AG04449 (cell line): ENCODE measurements around the gene TRIM44.
A peak's percentile ranks its signal among the peaks of the same experiment; 100 is the strongest.

Experiments
- CTCF ChIA-PET: fragments of 350-600 bp; formaldehyde crosslinking; extraction: SDS; loops from one replicate; lab custom pipeline; 2021; ENCODE audit warnings: antibody characterized with exemption; lab: Yijun Ruan, JAX
- POLR2A ChIA-PET: fragments of 400-600, 350-600 bp; formaldehyde crosslinking; extraction: SDS; loops from one replicate; lab custom pipeline; 2020; ENCODE audit warnings: antibody characterized with exemption, inconsistent platforms; lab: Yijun Ruan, JAX
- DNase-seq: peaks from one replicate; pipeline ENCODE4 v3.0.0-alpha.2; 2010; ENCODE audit warnings: low read depth, low spot score
- H3K4me3 ChIP-seq: 2 replicates; pipeline ENCODE4 v1.5.1; 2011; ENCODE audit warnings: low read depth, mild to moderate bottlenecking, control low read depth, low read length
- TF ChIP-seq, protein P1 (sequence below): IDR thresholded peaks from one replicate; pipeline ENCODE4 v1.5.1; 2011; ENCODE audit warnings: mild to moderate bottlenecking, moderate library complexity, low read length, control low read depth, inconsistent platforms; ENCODE audit not compliant: insufficient read depth; ENCODE audit errors: missing control alignments

TRIM44 gene

DNA sequence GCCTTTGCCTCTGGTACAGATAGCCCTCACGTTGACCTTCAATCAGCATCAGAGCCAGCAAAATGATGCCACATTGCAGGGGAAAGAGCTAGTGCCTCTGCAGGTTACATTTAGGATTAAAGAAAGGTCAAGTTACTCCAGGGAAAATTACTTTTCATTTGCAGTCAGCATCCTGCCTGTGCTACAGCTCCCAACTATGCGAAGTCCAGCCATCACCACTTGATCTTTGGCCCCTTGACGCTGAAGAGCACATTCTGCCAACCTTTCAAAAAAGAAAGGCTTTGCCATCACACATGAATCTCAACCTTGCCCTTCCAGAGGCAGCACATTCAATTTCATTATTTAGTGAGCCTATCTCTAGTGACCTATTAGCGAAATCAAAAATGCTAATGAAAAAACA is 33.1 kb upstream of the TRIM44 start:
- no peak for DNase-seq
- H3K4me3 ChIP-seq = no peak overlapping the region
- POLR2A ChIA-PET = interaction anchor here (1.2 kb wide), 1 partner anchor 10 kb away, joined by 3 read pairs; no protein-coding TSS in a partner anchor
- CTCF ChIA-PET = interaction anchor here (0.8 to 2.7 kb wide), 6 partner anchors 14 to 632 kb away, joined by 3 to 10 read pairs (median 4); no protein-coding TSS in a partner anchor
- TF ChIP-seq, protein P1, sequence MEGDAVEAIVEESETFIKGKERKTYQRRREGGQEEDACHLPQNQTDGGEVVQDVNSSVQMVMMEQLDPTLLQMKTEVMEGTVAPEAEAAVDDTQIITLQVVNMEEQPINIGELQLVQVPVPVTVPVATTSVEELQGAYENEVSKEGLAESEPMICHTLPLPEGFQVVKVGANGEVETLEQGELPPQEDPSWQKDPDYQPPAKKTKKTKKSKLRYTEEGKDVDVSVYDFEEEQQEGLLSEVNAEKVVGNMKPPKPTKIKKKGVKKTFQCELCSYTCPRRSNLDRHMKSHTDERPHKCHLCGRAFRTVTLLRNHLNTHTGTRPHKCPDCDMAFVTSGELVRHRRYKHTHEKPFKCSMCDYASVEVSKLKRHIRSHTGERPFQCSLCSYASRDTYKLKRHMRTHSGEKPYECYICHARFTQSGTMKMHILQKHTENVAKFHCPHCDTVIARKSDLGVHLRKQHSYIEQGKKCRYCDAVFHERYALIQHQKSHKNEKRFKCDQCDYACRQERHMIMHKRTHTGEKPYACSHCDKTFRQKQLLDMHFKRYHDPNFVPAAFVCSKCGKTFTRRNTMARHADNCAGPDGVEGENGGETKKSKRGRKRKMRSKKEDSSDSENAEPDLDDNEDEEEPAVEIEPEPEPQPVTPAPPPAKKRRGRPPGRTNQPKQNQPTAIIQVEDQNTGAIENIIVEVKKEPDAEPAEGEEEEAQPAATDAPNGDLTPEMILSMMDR = no peak

DNA sequence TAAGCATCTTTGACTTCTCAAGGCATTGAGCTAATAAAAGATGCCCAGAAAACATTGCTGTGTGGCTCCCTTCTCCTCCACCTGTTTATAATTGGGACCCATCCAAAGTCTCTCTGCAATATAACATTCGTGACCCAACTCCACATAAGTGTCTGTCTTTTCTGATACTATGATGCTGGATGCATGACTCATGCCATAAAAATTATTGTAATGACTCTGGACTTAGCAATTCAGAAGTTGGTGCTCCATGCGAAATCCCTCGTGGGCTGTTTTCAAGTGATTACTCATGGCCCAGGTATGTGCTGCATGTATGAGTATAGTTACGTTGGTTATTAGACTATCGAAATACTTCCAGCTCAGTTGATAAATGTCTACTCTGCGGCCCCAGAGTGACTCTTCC is 32.7 kb upstream of the TRIM44 start:
- POLR2A ChIA-PET = interaction anchor here (1.2 kb wide), 1 partner anchor 11 kb away, joined by 3 read pairs; no protein-coding TSS in a partner anchor
- peak; percentile 98 for DNase-seq
- CTCF ChIA-PET = interaction anchor here (0.9 to 2.7 kb wide), 3 partner anchors 192 to 631 kb away, joined by 3 to 10 read pairs (median 3); no protein-coding TSS in a partner anchor

DNA sequence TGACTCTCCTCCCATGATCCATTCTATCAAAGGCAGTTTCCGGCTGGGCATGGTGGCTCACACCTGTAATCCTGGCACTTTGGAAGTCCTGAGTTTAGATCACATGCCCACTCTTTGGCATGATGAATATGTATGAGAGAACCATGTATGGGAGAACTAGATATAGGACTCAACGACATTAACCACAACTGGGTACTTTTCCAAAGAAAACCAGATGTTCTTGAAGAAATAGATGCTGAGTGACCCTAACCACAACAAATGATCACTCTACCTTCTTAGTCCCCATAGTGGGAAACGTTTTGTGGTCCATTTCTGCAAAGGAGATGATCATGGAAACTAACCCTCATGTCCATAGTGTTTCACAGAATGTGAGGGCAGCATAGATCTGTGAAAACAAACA is 30.7 kb upstream of the TRIM44 start:
- TF ChIP-seq, protein P1 = no peak
- DNase-seq = no peak
- ChIA-PET CTCF (no interaction called here), POLR2A (no interaction called here)
- H3K4me3 ChIP-seq = no peak overlapping the region

More for the DNA sequence above, 32.7 kb upstream of the TRIM44 start:
- no peak overlapping the region for H3K4me3 ChIP-seq
- TF ChIP-seq, protein P1 = no peak

DNA sequence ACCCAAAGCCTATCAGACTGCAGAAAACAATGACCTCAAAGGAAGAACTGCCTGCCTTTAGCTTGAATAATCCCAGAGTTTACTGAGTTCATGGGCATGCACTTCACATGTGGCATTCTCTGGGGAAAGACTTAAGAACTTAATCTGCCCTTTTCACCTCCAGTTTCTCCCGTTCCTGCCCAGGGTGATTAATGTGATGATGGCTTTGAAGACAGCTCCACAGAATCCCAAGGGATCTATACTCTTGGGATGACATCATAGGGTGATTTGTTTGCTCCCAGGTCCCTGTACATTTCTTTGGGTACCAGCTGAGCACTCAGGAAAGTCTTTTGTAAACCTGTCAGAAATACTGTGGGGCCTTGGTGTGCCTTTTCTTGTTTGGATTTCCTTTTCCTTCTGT is 30.3 kb upstream of the TRIM44 start:
- no peak overlapping the region for H3K4me3 ChIP-seq
- CTCF ChIA-PET = no interaction called here
- DNase-seq = no peak
- TF ChIP-seq, protein P1 = no peak
- POLR2A ChIA-PET = no interaction called here

DNA sequence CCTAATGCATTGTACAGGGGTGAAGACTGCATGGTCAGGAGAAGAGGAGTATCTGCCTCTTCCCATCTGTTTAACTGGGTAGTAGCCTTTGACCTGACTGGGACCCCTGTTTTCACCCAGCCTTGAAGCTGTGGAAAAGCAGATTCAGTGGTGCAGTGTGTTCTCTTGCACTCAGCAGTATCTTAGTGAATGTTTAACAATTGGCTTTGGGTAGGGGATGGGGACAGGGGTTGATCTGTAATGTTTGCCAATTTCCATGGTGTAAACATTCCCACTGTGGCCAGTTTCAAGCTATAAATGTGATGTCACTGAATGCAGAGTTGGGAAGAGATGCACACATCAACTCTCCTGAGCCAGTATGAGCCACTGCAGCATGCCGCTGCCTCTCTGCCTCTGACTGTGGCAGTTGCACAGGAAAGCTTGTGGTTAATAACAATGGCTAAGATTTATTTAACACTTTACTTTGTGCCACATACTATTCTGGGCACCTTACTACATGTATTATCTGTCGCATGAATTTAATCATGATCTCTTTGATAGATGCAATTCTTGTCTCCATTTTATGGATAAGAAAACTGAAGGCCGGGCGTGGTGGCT is 28.6 kb upstream of the TRIM44 start:
- DNase-seq = no peak
- no peak overlapping the region for H3K4me3 ChIP-seq
- ChIA-PET CTCF (interaction anchor here (1.2 to 1.5 kb wide), 2 partner anchors 8 to 188 kb away, joined by 4 to 5 read pairs; no protein-coding TSS in a partner anchor), POLR2A (no interaction called here)
- TF ChIP-seq, protein P1 = no peak

DNA sequence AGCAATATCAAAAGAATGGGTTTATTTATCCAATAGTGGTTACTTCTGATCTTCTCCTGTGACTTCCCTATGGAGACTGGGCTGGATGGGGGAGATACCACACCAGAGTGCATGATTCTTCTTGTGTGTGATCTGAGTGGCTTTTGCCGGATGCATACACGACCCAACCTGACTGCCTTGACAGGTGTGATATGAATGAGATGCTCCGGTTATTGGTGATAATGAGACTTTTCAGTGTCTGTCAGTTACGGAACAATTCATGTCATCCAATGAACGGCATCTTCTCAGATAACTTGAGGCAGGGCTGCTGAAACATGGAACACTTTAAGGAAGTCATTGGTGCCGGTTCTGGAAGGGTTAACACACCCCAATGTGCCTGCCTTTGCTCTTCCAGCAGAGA is 26.6 kb upstream of the TRIM44 start:
- ChIA-PET POLR2A (no interaction called here), CTCF (no interaction called here)
- H3K4me3 ChIP-seq = no peak overlapping the region
- TF ChIP-seq, protein P1 = no peak
- no peak for DNase-seq
